Right cardiac atrium (tissue), 5 donors: Measurements from ENCODE around the gene BRI3BP. TPM values are rescaled to one million over a fixed set of nuclear protein-coding genes. Genes with fewer than 3 reads are reported as not detected.

Source experiments
- ATAC-seq, 2 donors: fragments of 200-7000 bp; cut with Tn5 transposase; one replicate each; pipeline versions ENCODE4 v1.8.0 to v1.9.1; 2020; ENCODE audit warnings: moderate library complexity in 2 of 2, mild to moderate bottlenecking in 1 of 2
- DNase-seq, 3 donors: peaks; one replicate each; pipeline ENCODE4 v3.0.0-alpha.2; 2020
- H3K27ac ChIP-seq: one replicate; pipeline ENCODE4 v1.5.1; 2013; ENCODE audit warnings: mild to moderate bottlenecking, low read length, control low read depth, moderate library complexity
- H3K27me3 ChIP-seq: one replicate; pipeline ENCODE4 v1.6.1; 2013; ENCODE audit not compliant: control insufficient read depth, insufficient read depth
- H3K4me1 ChIP-seq: one replicate; pipeline ENCODE4 v1.6.1; 2013; ENCODE audit warnings: low read length; ENCODE audit not compliant: control insufficient read depth, insufficient read depth
- H3K4me3 ChIP-seq: one replicate; pipeline ENCODE4 v1.5.1; 2013; ENCODE audit warnings: low read length, control low read depth
- H3K9me3 ChIP-seq: one replicate; pipeline ENCODE4 v1.6.1; 2013; ENCODE audit warnings: low read length; ENCODE audit not compliant: control insufficient read depth
- WGBS: extraction: QIAGEN DNeasy Blood & Tissue Kit; methylation state at CpG from one replicate; pipeline ENCODE4 v1.1.7; 2013; 5-methylcytosine and 5-hydroxymethylcytosine counted together
- intact Hi-C, 4 donors: fragments of 100-400 bp; cut with DNase I; formaldehyde crosslinking; loops; one replicate each; pipeline versions ENCODE4 v1.11.0 to v1.14.0; 2022 to 2023
- long read RNA-seq, 4 donors: library from polyadenylated mRNA; unstranded; transcript quantifications; one replicate each; pipeline ENCODE4 v2.0.0, GENCODE V29; 2020 to 2021
- polyA plus RNA-seq: library from polyadenylated mRNA; stranded (reverse); fragments of 200-250 nt; gene quantifications from one replicate; pipeline ENCODE4 v1.2.3, GENCODE V29; 2013
- total RNA-seq, 4 donors: library from RNA; stranded (reverse); fragmentation: NEBNext Ultra II Directional; extraction: Animal tissue kit (Norgen Biotek cat#: 25700); gene quantifications; one replicate each; pipeline ENCODE4 v1.2.1, GENCODE V29; 2021
- donor health status: healthy with polysubstance abuse.
- donor health status: DM: no; HTN: yes; CAD: no.
- donor health status: DM: no; HTN: no; CAD: no.
- donor health status: DM: no; HTN: yes; CAD: no; lungs with severe emphysema.
- donor health status: DM: yes; HTN: yes; CAD: no.

Gene BRI3BP, protein sequence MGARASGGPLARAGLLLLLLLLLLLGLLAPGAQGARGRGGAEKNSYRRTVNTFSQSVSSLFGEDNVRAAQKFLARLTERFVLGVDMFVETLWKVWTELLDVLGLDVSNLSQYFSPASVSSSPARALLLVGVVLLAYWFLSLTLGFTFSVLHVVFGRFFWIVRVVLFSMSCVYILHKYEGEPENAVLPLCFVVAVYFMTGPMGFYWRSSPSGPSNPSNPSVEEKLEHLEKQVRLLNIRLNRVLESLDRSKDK
- total RNA-seq (1 to 10 TPM; 3.8 to 6.1 (median 4.0) TPM), polyA plus RNA-seq (1.4 TPM)
- long read RNA-seq, donor 1, full-length matches to known transcripts: 7 of 8 reads
- long read RNA-seq, donor 1, partial matches to known transcripts: 0 of 8 reads
- long read RNA-seq, donor 1, other reads (novel, unspliced or antisense): 1 of 8 reads
- long read RNA-seq, donor 2, full-length matches to known transcripts: 4 of 4 reads
- long read RNA-seq, donor 2, partial matches to known transcripts: 0 of 4 reads
- long read RNA-seq, donor 2, other reads (novel, unspliced or antisense): 0 of 4 reads
- long read RNA-seq, donor 3, partial matches to known transcripts: 1 of 3 reads
- long read RNA-seq, donor 3, other reads (novel, unspliced or antisense): 2 of 3 reads
- long read RNA-seq, donor 4, full-length matches to known transcripts: 2 of 4 reads
- long read RNA-seq, donor 4, partial matches to known transcripts: 0 of 4 reads
- long read RNA-seq, donor 4, other reads (novel, unspliced or antisense): 2 of 4 reads

DNA sequence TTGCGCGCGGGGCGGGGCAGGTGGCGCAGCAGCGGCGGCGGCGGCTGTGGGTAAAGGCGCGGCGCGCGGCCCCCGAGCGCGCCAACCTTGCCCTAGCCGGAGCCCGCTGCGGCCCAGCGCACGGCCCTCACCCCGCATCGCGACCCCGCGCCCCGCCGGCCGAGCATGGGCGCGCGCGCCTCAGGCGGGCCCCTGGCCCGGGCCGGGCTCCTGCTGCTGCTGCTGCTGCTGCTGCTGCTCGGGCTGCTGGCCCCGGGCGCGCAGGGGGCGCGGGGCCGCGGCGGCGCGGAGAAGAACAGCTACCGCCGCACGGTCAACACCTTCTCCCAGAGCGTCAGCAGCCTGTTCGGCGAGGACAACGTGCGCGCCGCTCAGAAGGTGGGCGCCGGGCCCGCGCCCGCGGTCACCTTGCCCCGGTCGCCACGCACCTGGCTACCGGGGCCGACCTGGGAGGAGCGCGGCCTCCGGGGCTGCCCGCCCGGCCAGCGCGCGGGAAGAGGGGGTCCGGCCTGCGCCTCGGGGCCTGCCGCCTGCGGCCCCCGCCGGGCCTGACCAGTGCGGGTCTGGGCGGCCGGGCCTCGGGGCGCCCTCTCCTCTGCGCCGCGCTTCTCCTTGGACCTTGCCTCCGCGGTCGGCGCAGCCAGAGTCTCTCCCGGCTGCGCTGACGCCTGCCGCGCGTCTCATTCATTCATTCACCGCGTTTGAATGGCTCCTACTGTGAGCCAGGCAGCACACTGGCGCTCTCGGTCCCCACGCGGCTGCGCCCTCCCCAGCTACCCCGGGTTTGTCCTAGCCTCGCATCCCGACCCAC lies at the start of gene BRI3BP:
Gene BRI3BP (plus strand): TSS at position 20 of the 811 bp plus-strand sequence. CDS start 146 bp downstream, at position 166.
- WGBS: under 1% methylated on average over 112 of the region's 112 CpGs
- DNase-seq: peak; percentile 69 to 91 (median 85)
- peak; percentile 28 to 50 for ATAC-seq
- intact Hi-C loops: loop anchor here in 1 of 4 donors (10.0 kb wide), 1 partner anchor 71 kb away; the partner anchor contains the start of gene AACS
- Histone ChIP-seq H3K9me3 (no peaks in the 10 kb centered on the region), H3K27me3 (no peaks in the 10 kb centered on the region), H3K4me1 (no peaks in the 10 kb centered on the region), H3K27ac (no peak within 1 kb of the TSS), H3K4me3 (peak within 1 kb of the TSS; percentile 90)

DNA sequence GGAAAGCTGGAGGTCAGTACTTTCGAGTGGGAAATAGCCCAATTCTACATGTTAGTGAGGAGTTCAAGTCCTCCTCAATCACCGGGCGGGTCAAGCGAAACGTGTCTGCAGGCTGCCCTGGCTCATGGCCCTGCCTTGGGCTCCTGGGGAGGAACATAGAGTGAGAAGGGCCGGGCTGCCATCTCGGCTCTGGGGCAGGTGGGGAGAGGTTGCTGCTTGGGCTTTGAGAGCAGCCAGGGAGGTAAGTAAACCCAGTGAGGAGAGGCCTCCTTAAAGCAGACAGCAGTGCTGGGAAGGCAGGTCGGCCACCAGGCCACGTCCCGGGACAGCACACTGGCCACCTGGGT lies 47.0 kb upstream of the BRI3BP start:
- no peak overlapping the region for H3K4me3 ChIP-seq
- no peaks in the 10 kb centered on the region for H3K27me3 ChIP-seq
- WGBS: 88% methylated on average over 10 of the region's 10 CpGs
- no peaks in the 10 kb centered on the region for H3K9me3 ChIP-seq
- DNase-seq (peak in 1 of 3 donors; percentile 27), ATAC-seq (no peak)
- intact Hi-C loops: no loop called here
- H3K4me1 ChIP-seq: no peaks in the 10 kb centered on the region
- H3K27ac ChIP-seq: no peak overlapping the region

- Histone ChIP-seq H3K27me3 (no peaks in the 10 kb centered on the region), H3K9me3 (no peaks in the 10 kb centered on the region), H3K27ac (no peak overlapping the region), H3K4me1 (no peaks in the 10 kb centered on the region), H3K4me3 (no peak overlapping the region)
- ATAC-seq (no peak), DNase-seq (peak in 1 of 3 donors; percentile 39)
- intact Hi-C loops: no loop called here
- WGBS: 91% methylated on average over 11 of the region's 11 CpGs
Measured at GRCh38 chr12:124947013-124947412, 46.4 kb upstream of the BRI3BP start.

GRCh38 chr12:124947561-124948398 lies 45.7 kb upstream of the BRI3BP start:
- ATAC-seq (peak; percentile 5 to 46), DNase-seq (peak in 1 of 3 donors; percentile 37)
- H3K27me3 ChIP-seq: no peaks in the 10 kb centered on the region
- WGBS: 78% methylated on average over 20 of the region's 20 CpGs
- H3K9me3 ChIP-seq: no peaks in the 10 kb centered on the region
- H3K27ac ChIP-seq: no peak overlapping the region
- H3K4me1 ChIP-seq: no peaks in the 10 kb centered on the region
- intact Hi-C loops: no loop called here
- no peak overlapping the region for H3K4me3 ChIP-seq

GRCh38 chr12:124949066-124949465 lies 44.4 kb upstream of the BRI3BP start:
- Histone ChIP-seq H3K4me1 (no peaks in the 10 kb centered on the region), H3K4me3 (no peak overlapping the region), H3K27ac (no peak overlapping the region), H3K9me3 (no peaks in the 10 kb centered on the region), H3K27me3 (no peaks in the 10 kb centered on the region)
- 95% methylated on average over 12 of the region's 12 CpGs for WGBS
- DNase-seq (peak in 2 of 3 donors; percentile 37 to 43), ATAC-seq (peak in 1 of 2 donors; percentile 6)
- intact Hi-C loops: no loop called here

DNA sequence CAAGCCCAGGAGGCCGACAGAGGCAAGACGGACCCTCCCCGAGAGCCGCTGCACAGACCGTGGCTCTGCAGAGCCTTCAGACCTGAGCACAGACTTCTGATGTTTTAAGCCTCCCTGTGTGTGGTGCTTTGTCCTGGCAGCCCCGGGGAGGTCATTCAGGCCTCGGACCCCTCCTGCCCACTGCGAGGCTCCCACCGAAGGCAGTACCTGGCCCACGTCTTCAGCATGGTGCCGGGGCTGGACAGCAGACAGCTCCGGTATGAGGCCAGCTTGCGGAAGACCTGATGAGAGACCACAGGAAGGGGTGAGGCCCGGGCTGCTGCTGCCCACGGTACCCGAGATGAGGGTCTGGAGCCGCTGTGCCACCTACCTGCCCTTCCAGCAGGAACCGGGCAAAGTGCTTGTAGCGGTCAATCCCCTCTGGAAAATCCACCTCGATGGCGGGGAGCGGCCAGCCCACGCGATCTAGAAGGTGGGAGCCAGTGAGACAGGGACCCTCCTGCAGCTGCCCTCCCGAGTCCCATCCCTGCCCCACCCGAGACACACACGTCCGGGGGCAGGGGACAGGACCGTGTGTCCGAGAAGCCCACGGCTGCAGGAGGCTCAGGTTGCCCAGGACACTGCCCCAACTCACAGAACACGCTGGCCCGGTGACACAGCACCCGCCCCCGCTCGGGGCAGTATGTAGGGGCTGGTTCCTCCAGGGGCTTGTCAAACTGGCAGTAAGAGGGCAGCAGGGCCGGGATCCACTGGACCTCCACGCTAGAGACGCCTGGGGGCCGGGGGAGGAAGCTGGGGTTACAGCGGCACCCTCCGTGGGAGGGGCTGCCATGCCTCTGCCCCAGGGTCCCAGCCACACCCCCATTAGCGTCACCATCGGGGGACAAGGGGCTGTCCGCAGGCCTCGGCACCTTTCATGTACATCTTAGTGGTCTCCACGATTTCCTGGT lies 43.4 kb upstream of the BRI3BP start:
- DNase-seq: peak in 1 of 3 donors; percentile 37
- Histone ChIP-seq H3K9me3 (no peaks in the 10 kb centered on the region), H3K4me1 (no peaks in the 10 kb centered on the region), H3K27ac (no peak overlapping the region), H3K4me3 (no peak overlapping the region), H3K27me3 (no peaks in the 10 kb centered on the region)
- intact Hi-C loops: no loop called here
- 92% methylated on average over 47 of the region's 47 CpGs for WGBS
- ATAC-seq: no peak

DNA sequence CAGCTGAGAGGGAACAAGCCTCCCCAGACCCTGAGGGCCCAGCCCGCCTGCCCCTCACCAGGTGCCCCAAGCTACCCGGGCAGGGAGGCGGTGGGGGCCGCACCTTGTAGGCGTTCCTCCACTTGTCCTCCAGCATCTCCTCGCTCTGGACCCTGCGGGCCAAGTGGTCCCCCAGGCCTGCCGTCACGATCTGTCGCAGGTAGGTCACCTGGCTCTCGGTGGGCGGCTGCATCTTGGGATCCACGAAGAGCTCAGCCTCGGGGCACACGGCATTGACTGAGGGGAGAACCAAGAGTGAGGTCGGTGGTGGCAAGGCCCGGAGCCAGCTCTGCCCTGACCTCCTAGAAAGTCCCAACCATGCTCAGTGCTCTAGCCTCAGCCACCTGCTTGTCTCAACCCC lies 41.1 kb upstream of the BRI3BP start:
- peak in 1 of 3 donors; percentile 36 for DNase-seq
- Histone ChIP-seq H3K4me1 (no peaks in the 10 kb centered on the region), H3K27ac (no peak overlapping the region), H3K9me3 (no peaks in the 10 kb centered on the region), H3K27me3 (no peaks in the 10 kb centered on the region), H3K4me3 (no peak overlapping the region)
- 94% methylated on average over 17 of the region's 17 CpGs for WGBS
- intact Hi-C loops: no loop called here
- no peak for ATAC-seq

GRCh38 chr12:124952801-124953200 lies 40.6 kb upstream of the BRI3BP start:
- peak in 1 of 3 donors; percentile 20 for DNase-seq
- Histone ChIP-seq H3K9me3 (no peaks in the 10 kb centered on the region), H3K4me3 (no peak overlapping the region), H3K4me1 (no peaks in the 10 kb centered on the region), H3K27ac (no peak overlapping the region), H3K27me3 (no peaks in the 10 kb centered on the region)
- intact Hi-C loops: no loop called here
- 62% methylated on average over 8 of the region's 8 CpGs for WGBS
- ATAC-seq: no peak

DNA sequence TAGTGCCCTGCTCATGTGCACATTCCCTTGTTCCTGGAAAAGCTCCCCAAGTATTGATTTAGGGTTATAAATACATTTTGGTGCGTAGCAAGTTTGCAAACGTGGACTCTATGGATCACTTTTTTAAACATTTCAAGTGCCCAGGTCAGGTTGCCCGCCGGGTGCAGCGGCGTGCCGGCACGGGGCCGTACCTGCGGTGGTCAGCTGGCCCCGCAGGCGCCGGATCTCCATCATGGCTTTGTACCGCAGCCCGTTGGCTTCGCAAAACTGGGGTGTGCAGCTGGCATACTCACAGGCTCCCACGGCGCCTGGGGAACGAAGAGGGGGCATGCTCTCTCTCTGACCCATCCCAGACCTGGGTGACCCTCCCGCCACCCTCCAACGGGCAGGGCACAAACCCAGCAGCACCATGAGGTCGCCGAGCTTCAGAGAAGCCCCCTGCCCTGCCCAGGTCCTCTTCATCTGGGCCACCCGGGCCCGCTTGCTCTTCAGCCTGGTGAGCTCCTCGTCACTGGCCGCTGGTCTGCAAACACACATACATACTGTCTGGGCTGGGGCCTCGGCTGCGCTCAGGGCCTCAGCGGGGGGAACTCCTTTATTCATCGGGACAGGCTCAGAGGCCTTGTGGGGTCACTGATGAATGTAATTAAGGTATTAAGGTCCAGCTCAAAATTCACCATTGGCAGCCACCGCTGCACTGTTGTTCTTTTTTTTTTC lies 39.6 kb upstream of the BRI3BP start:
- ATAC-seq (no peak), DNase-seq (peak in 1 of 3 donors; percentile 22)
- 94% methylated on average over 32 of the region's 32 CpGs for WGBS
- Histone ChIP-seq H3K27ac (no peak overlapping the region), H3K27me3 (no peaks in the 10 kb centered on the region), H3K9me3 (no peaks in the 10 kb centered on the region), H3K4me3 (no peak overlapping the region), H3K4me1 (no peaks in the 10 kb centered on the region)
- intact Hi-C loops: no loop called here
